OCI-LY1 (cell line): ENCODE data around the gene ZFAND4.
"Not testable (repeated sequence)": the region's sequence is repeated elsewhere in the genome, so short reads cannot be mapped to it uniquely, and the experiment has no call there.

Source experiments
- H2AFZ ChIP-seq: fragments of 200-600 bp; sonication (generic), shearing (Covaris generic); 2 replicates; pipeline ENCODE4 v1.6.0; 2014; ENCODE audit warnings: antibody characterized with exemption, mild to moderate bottlenecking, low read length
- H3F3A ChIP-seq: fragments of 200-600 bp; sonication (generic), shearing (Covaris generic); 2 replicates; pipeline ENCODE4 v1.6.0; 2014; ENCODE audit warnings: mild to moderate bottlenecking, antibody characterized with exemption, low read length, moderate library complexity; ENCODE audit not compliant: insufficient read depth
- H3K27ac ChIP-seq: fragments of 200-600 bp; sonication (generic); 2 replicates; pipeline ENCODE4 v1.5.1; 2014; ENCODE audit warnings: low read length, mixed run types, mild to moderate bottlenecking, low read depth; ENCODE audit not compliant: poor library complexity, severe bottlenecking
- H3K27me3 ChIP-seq: fragments of 200-600 bp; sonication (generic); 2 replicates; pipeline ENCODE4 v1.6.0; 2014; ENCODE audit warnings: antibody characterized with exemption, mild to moderate bottlenecking, low read length, moderate library complexity; ENCODE audit not compliant: insufficient read depth
- H3K36me3 ChIP-seq: fragments of 200-600 bp; sonication (generic); 2 replicates; pipeline ENCODE4 v1.6.1; 2014; ENCODE audit warnings: mild to moderate bottlenecking, antibody characterized with exemption, low read length, moderate library complexity, mixed read lengths; ENCODE audit not compliant: insufficient read depth
- H3K4me1 ChIP-seq: fragments of 200-600 bp; sonication (generic); 2 replicates; pipeline ENCODE4 v1.5.1; 2014; ENCODE audit warnings: mild to moderate bottlenecking, low read length, moderate library complexity; ENCODE audit not compliant: insufficient read depth, severe bottlenecking
- H3K4me2 ChIP-seq: fragments of 200-600 bp; sonication (generic), shearing (Covaris generic); 2 replicates; pipeline ENCODE4 v1.6.1; 2014; ENCODE audit warnings: low read length
- H3K4me3 ChIP-seq: fragments of 200-600 bp; sonication (generic); 2 replicates; pipeline ENCODE4 v1.5.1; 2014; ENCODE audit warnings: low read length, low read depth, mild to moderate bottlenecking, mixed read lengths; ENCODE audit not compliant: poor library complexity, severe bottlenecking
- H3K79me2 ChIP-seq: fragments of 200-600 bp; shearing (Covaris generic); 2 replicates; pipeline ENCODE4 v1.6.1; 2016; ENCODE audit warnings: mixed run types, low read length, mixed read lengths; ENCODE audit not compliant: insufficient read depth
- H3K9ac ChIP-seq: fragments of 200-600 bp; sonication (generic), shearing (Covaris generic); 2 replicates; pipeline ENCODE4 v1.6.1; 2014; ENCODE audit warnings: mild to moderate bottlenecking, low read length, mixed read lengths
- H3K9me2 ChIP-seq: fragments of 200-600 bp; sonication (generic), shearing (Covaris generic); 2 replicates; pipeline ENCODE4 v1.6.1; 2014; ENCODE audit warnings: low read depth, mild to moderate bottlenecking, low read length, mixed read lengths
- H3K9me3 ChIP-seq: fragments of 200-600 bp; shearing (Covaris generic); 2 replicates; pipeline ENCODE4 v1.6.1; 2014; ENCODE audit warnings: low read length, mixed read lengths
- H4K20me1 ChIP-seq: fragments of 200-600 bp; sonication (generic), shearing (Covaris generic); 2 replicates; pipeline ENCODE4 v1.6.0; 2016; ENCODE audit warnings: mild to moderate bottlenecking, low read length; ENCODE audit not compliant: insufficient read depth
- CTCF ChIP-seq: fragments of 200-600 bp; sonication (generic), shearing (Covaris generic); IDR thresholded peaks from 2 replicates; pipeline ENCODE4 v1.5.1; 2017; ENCODE audit warnings: mild to moderate bottlenecking, antibody characterized with exemption, low read length, moderate library complexity, mixed read lengths
- EZH2 ChIP-seq: fragments of 200-600 bp; sonication (generic), shearing (Covaris generic); IDR thresholded peaks from 2 replicates; pipeline ENCODE4 v1.8.0; 2017; ENCODE audit warnings: borderline replicate concordance, mixed run types, mild to moderate bottlenecking, antibody characterized with exemption, low read length, moderate library complexity, mixed read lengths

The ZFAND4 gene

GRCh38 chr10:45602836-45603235 is 69.7 kb downstream of the ZFAND4 start:
- Histone ChIP-seq H4K20me1 (no peaks in the 10 kb centered on the region), H3K9me2 (no peaks in the 10 kb centered on the region), H2AFZ (no peak overlapping the region), H3K4me1 (no peaks in the 10 kb centered on the region), H3K27me3 (no peaks in the 10 kb centered on the region), H3K9me3 (peaks cover 4% of the 10 kb centered on the region; the same call in 1 of the 2 replicates), H3K27ac (no peak overlapping the region), H3K9ac (no peak overlapping the region), H3K79me2 (no peaks in the 10 kb centered on the region), H3F3A (no peaks in the 10 kb centered on the region), H3K4me3 (no peak overlapping the region), H3K36me3 (no peaks in the 10 kb centered on the region), H3K4me2 (no peak overlapping the region)
- no peak for TF ChIP-seq EZH2
- TF ChIP-seq CTCF = no peak

- Histone ChIP-seq H3K79me2 (no peaks in the 10 kb centered on the region), H3K4me3 (no peak overlapping the region), H4K20me1 (no peaks in the 10 kb centered on the region), H3K36me3 (no peaks in the 10 kb centered on the region), H3K9me3 (peaks cover 4% of the 10 kb centered on the region; the same call in 1 of the 2 replicates), H3K27ac (no peak overlapping the region), H3F3A (no peaks in the 10 kb centered on the region), H3K4me2 (no peak overlapping the region), H3K4me1 (no peaks in the 10 kb centered on the region), H3K27me3 (no peaks in the 10 kb centered on the region), H3K9ac (no peak overlapping the region), H2AFZ (no peak overlapping the region), H3K9me2 (no peaks in the 10 kb centered on the region)
- TF ChIP-seq EZH2 (no peak), CTCF (no peak)
These were observed 70.4 kb downstream of the ZFAND4 start for GRCh38 chr10:45602082-45602730.

DNA sequence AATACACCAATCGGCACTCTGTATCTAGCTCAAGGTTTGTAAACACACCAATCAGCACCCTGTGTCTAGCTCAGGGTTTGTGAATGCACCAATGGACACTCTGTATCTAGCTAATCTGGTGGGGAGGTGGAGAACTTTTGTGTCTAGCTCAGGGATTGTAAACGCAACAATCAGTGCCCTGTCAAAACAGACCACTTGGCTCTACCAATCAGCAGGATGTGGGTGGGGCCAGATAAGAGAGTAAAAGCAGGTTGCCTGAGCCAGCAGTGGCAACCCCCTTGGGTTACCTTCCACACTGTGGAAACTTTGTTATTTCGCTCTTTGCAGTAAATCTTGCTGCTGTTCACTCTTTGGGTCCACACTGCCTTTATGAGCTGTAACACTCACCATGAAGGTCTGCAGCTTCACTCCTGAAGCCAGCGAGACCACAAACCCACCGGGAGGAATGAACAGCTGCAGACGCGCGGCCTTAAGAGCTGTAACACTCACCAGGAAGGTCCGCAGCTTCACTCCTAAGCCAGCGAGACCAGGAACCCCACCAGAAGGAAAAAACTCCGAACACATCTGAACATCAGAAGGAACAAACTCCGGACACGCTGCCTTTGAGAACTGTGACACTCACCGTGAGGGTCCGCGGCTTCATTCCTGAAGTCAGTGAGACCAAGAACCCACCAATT is 71.2 kb downstream of the ZFAND4 start:
- not testable (repeated sequence) for H3K9me2 ChIP-seq, H3K4me1 ChIP-seq, H2AFZ ChIP-seq, H3F3A ChIP-seq, H3K4me3 ChIP-seq, H3K36me3 ChIP-seq, H3K27ac ChIP-seq, H3K9me3 ChIP-seq, H3K27me3 ChIP-seq, H4K20me1 ChIP-seq, H3K79me2 ChIP-seq, H3K4me2 ChIP-seq, H3K9ac ChIP-seq

GRCh38 chr10:45600337-45601253 is 72.0 kb downstream of the ZFAND4 start:
- H3K4me2 ChIP-seq, H3K4me3 ChIP-seq, H4K20me1 ChIP-seq, H3K27ac ChIP-seq, H3K9ac ChIP-seq, H3K9me2 ChIP-seq, H3K9me3 ChIP-seq, H3K4me1 ChIP-seq, H3K36me3 ChIP-seq, H3K27me3 ChIP-seq, H3K79me2 ChIP-seq, H3F3A ChIP-seq, H2AFZ ChIP-seq: not testable (repeated sequence)
